NCI-H345 (cell line): ENCODE results near the gene POGK.

ENCODE experiments used
- DNase-seq: peaks from one replicate; lab custom pipeline; 2025; lab: John Stamatoyannopoulos, UW

Gene POGK

DNA sequence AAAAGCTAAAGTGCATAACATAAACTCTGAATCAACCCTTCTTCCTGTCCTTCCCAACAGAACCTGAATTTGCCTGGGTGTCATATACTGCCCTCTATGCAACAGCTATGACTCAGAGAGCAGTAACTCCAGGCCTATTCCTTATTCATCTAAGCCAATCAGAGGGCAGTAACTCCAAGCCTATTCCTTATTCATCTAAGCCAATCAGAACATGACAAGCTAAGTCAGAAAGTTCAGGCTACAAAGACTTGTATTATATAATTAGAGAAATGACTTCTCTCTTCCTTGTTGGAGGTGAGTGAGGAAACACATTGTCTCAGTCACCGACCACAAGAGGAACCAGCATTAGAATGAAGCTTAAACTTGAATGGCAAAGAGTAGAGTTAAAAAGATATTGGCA lies 63.0 kb downstream of the POGK start:
- DNase-seq, result no peak

DNA sequence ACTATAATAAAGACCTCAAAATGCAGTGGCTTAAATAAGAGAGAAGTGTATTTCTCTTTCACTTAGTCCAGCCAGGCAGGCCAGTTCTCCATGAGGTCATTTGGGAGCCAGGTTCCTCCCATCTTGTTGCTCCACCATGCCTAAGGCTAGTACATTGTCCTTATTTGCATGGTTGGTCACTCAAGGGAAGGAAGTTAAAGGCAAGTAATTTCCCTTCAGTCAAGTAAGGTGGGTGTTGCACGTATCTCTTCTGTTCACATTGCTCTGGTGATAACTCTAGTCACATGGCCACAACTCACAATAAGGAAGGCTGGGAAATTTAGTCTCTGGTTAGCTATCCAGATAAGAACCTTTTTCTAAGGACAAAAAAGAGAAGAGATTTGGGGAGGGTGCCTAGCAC lies 64.0 kb downstream of the POGK start:
- no peak for DNase-seq

DNA sequence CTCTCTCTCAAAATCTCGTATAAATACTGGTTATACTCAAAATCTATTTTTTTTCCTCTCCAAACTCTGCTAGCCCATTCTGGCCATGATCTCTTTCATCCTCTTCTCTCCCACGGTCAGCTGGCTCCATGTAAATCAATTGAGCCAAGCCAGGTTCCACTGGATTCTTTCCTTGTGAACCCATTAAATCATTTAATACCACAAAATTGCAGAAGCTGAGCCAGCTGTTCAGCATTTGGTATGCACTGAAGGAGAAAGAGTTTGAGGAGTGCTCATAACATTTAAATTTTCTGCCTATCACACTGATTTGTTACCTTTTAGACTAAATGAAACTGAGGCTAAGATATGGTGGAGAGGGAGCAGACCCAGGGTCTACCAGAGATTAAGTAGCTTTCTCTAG lies 65.9 kb downstream of the POGK start:
- no peak for DNase-seq

DNA sequence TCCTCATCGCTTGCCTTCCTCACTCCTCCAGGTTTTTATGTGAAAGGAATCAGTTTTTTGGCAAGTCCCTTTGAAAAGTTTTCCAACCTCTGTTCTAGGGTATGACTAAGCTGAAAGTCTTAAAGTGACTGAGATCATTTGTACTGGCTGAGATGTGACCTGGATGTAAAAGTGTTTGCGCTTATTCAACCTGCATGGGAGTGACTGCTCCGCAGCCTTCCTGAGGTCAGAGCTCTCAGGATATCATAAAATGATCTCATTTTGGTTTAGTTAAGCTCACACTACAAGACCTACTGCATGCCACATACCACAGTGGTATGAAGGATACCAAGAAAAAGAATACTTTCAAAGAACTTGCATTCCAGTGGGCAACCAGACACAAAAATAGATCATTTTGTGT lies 66.6 kb downstream of the POGK start:
- DNase-seq, result no peak
